HG03520 (cell line): ENCODE measurements around the gene CEACAM20.
"Not testable (repeated sequence)": the region's sequence is repeated elsewhere in the genome, so short reads cannot be mapped to it uniquely, and the experiment has no call there.

Source experiments
- ATAC-seq: cut with Tn5 transposase; IDR thresholded peaks from one replicate; pipeline ENCODE4 v1.9.1; 2021; ENCODE audit warnings: mild to moderate bottlenecking, moderate library complexity; ENCODE audit not compliant: unreplicated experiment

The CEACAM20 gene

DNA sequence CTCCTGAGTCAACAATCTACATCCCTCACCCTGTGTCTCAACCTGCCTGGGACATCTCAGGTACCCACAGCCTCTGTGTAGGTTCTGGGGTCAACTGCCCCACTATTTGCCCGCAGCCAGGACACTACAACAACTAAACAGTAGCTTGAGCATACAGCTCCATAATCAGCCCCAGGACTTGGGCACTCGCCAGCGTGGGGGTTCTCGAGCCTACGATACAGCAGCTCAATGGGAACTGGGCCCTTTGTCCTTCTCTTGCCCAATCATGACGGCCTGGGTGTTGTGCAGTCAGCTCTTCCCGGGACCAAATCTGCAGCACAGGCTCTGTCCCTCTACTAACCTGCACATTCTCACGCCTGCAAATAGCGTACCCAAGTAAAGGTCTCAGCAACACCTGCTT lies 30.5 kb downstream of the CEACAM20 start:
- ATAC-seq: no peak

- no peak for ATAC-seq
These were observed 32.8 kb downstream of the CEACAM20 start for GRCh38 chr19:44496711-44497110.

GRCh38 chr19:44476559-44477408 lies 52.7 kb downstream of the CEACAM20 start:
- no peak for ATAC-seq

DNA sequence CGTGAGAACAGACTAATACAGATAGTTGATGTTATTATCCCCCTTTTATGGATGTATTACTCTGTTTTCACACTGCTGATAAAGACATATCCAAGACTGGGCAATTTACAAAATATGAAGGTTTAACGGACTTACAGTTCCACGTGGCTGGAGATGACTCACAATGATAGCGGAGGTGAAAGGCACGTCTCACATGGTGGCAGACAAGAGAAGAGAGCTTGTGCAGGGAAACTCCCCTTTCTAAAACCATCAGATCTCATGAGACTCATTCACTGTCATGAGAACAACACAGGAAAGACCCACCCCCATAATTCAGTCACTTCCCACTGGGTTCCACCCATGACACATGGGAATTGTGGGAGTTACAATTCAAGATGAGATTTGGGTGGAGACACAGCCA lies 60.7 kb downstream of the CEACAM20 start:
- not testable (repeated sequence) for ATAC-seq

- ATAC-seq: not testable (repeated sequence)
These were observed 66.7 kb downstream of the CEACAM20 start for GRCh38 chr19:44462600-44463286.
